ENCODE measurements around the gene CLCN2. TPM values are rescaled to one million over a fixed set of nuclear protein-coding genes. Genes with fewer than 3 reads are reported as not detected.

CLCN2 gene
- total RNA-seq, 6 experiments from 2014 or later, result 1.8 to 2.9 (median 2.5) TPM

- TF ChIP-seq CTCF (IDR thresholded peaks at IDR 0.05) (no peak), POLR2A (IDR thresholded peaks at IDR 0.05) (no peak)
- ATAC-seq, result no peak
- Histone ChIP-seq H3K27me3 (no peaks in the 10 kb centered on the region), H3K27ac (no peak overlapping the region), H3K36me3 (no peaks in the 10 kb centered on the region), H3K4me1 (peaks cover 0 to 17% (median 7%) of the 10 kb centered on the region in 4 donors), H3K4me3 (no peak overlapping the region), H3K9me3 (no peaks in the 10 kb centered on the region)
- DNase-seq, result no peak
- intact Hi-C loops (cut with DNase I), result no loop called here
- 0% methylated on average over 1 of the region's 8 CpGs for WGBS (ENCODE audit: insufficient coverage, low coverage, low lambda C conversion rate, missing lambda C conversion rate)
Measured at GRCh38 chr3:184354754-184355153, 6.7 kb downstream of the CLCN2 start.

DNA sequence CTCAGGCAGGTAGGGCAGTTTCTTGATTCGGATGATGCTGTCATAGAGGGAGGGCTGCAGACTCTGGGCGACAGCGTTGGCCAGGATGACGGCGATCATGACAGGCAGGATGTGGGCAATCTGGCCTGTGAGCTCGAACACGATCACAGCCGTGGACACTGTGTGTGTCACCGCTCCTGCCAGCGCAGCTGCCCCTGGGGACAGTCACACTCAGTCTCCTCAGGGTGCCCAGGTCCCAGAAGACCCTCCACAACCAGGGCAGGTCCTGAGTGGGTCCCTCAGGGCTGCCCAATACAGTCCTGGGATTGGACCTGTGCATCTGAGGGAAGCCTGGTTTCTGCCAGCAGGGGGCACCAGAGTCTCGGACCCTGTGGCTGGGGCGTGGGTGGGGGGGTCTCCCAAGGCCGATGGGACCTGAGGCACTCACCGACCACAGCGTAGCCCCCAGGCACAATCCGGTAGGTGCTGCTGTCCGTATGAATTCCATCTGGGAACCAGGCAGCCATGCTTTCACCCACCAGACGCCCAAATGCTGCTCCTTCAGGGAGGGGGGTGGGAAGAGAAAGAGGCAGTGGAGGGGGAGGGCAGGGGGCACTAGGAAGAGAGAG is 7.2 kb downstream of the CLCN2 start:
- peak; percentile 46 to 61 (median 58) for DNase-seq
- H3K36me3 ChIP-seq, result no peaks in the 10 kb centered on the region
- H3K4me3 ChIP-seq, result no peak overlapping the region
- ATAC-seq, result peak; percentile 33 to 67 (median 41)
- 49% methylated on average over 9 of the region's 18 CpGs for WGBS (ENCODE audit: insufficient coverage, low coverage, low lambda C conversion rate, missing lambda C conversion rate)
- no peak overlapping the region for H3K27ac ChIP-seq
- TF ChIP-seq POLR2A (IDR thresholded peaks at IDR 0.05), result no peak
- peak; percentile 55 to 69 (median 64) for TF ChIP-seq CTCF (IDR thresholded peaks at IDR 0.05)
- no peaks in the 10 kb centered on the region for H3K9me3 ChIP-seq
- intact Hi-C loops (cut with DNase I), result no loop called here
- H3K4me1 ChIP-seq, result peaks cover 0 to 17% (median 7%) of the 10 kb centered on the region in 4 donors
- H3K27me3 ChIP-seq, result no peaks in the 10 kb centered on the region

- Histone ChIP-seq H3K27me3 (no peaks in the 10 kb centered on the region), H3K4me3 (no peak overlapping the region), H3K9me3 (no peaks in the 10 kb centered on the region), H3K36me3 (no peaks in the 10 kb centered on the region), H3K27ac (no peak overlapping the region), H3K4me1 (peaks cover 0 to 17% (median 7%) of the 10 kb centered on the region in 4 donors)
- ATAC-seq, result no peak
- intact Hi-C loops (cut with DNase I), result no loop called here
- DNase-seq, result peak in 1 of 3 donors; percentile 35
- WGBS (ENCODE audit: insufficient coverage, low coverage, low lambda C conversion rate, missing lambda C conversion rate), result 83% methylated on average over 2 of the region's 11 CpGs
- TF ChIP-seq POLR2A (IDR thresholded peaks at IDR 0.05) (no peak), CTCF (IDR thresholded peaks at IDR 0.05) (no peak)
Measured at GRCh38 chr3:184353546-184353941, 7.9 kb downstream of the CLCN2 start.

DNA sequence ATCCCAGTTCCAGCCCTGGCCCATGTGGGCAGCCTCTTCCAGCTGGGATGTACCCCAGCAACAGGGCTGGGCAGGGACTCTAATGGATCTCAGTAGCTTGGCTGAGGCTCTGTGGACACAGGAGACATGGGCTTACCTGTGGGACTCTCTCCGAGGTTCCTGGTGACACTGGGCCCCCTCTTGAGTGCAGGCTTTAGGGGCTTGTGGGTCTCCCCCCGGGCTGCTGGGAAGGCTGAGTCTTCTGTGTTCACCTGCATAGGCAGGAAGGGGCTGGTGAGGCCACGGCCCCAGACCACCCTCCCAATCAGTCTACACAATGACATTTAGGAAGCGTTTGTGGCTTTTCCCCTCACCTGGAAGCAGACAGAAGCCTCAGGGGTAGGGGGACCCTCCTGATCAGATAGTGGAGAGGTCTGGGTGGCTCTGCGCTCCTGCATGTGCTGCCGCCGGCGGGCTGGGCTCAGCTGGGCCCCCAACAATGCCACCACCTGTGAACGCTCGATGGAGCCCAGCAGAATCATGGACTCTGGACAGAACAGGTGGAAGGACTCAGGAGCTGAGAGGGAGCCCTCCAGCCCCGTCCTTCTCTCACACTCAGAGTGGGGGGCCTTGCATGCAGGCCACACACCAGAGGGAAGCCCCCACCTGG is 8.4 kb downstream of the CLCN2 start:
- Histone ChIP-seq H3K9me3 (no peaks in the 10 kb centered on the region), H3K27me3 (no peaks in the 10 kb centered on the region), H3K36me3 (no peaks in the 10 kb centered on the region), H3K27ac (no peak overlapping the region), H3K4me3 (no peak overlapping the region), H3K4me1 (peaks cover 0 to 17% (median 7%) of the 10 kb centered on the region in 4 donors)
- WGBS (ENCODE audit: insufficient coverage, low coverage, low lambda C conversion rate, missing lambda C conversion rate), result no CpG with 5 or more reads among the region's 11 CpGs
- ATAC-seq (peak in 1 of 4 donors; percentile 8), DNase-seq (peak in 1 of 3 donors; percentile 49)
- intact Hi-C loops (cut with DNase I), result no loop called here
- TF ChIP-seq POLR2A (IDR thresholded peaks at IDR 0.05) (no peak), CTCF (IDR thresholded peaks at IDR 0.05) (no peak)
